ENCODE data around the gene PHOX2A. TPM values are rescaled to one million over a fixed set of nuclear protein-coding genes. Genes with fewer than 3 reads are reported as not detected.

Gene PHOX2A
- total RNA-seq, 1 experiment from 2014 or later = 1.6 TPM

GRCh38 chr11:72280037-72280436 is 36.1 kb upstream of the PHOX2A start:
- Mint-ChIP-seq H3K4me1 (no peaks in the 10 kb centered on the region), H3K4me3 (no peak overlapping the region), H3K27ac (no peak overlapping the region), H3K27me3 (ENCODE audit: low read depth) (peaks cover 14% of the 10 kb centered on the region; the same call in 1 of the 2 replicates), H3K9me3 (peaks cover 8% of the 10 kb centered on the region; the same call in 1 of the 2 replicates), H3K36me3 (no peaks in the 10 kb centered on the region)
- ChIA-PET POLR2A (no interaction called here), CTCF (interaction anchor here (1.2 to 1.8 kb wide), 2 partner anchors 134 to 151 kb away, joined by 3 to 6 read pairs; no protein-coding TSS in a partner anchor)
- ATAC-seq (no peak), DNase-seq (ENCODE audit: low spot score) (no peak)
- TF ChIP-seq E2F1 (CRISPR knock-in tag; IDR thresholded peaks at IDR 0.05) = no peak
- no peak for TF ChIP-seq MYBL2 (CRISPR knock-in tag; IDR thresholded peaks at IDR 0.05)
- no peak for TF ChIP-seq GRHL2 (CRISPR knock-in tag; IDR thresholded peaks at IDR 0.05; ENCODE audit: insufficient replicate concordance, severe bottlenecking)
- TF ChIP-seq STAT6 (CRISPR knock-in tag; conservative IDR thresholded peaks at IDR 0.05; ENCODE audit: low read depth) = no peak

- DNase-seq (ENCODE audit: low spot score) (no peak), ATAC-seq (no peak)
- TF ChIP-seq E2F1 (CRISPR knock-in tag; IDR thresholded peaks at IDR 0.05) = no peak
- no peak for TF ChIP-seq ZNF425 (CRISPR knock-in tag; conservative IDR thresholded peaks at IDR 0.05)
- TF ChIP-seq, protein P1, sequence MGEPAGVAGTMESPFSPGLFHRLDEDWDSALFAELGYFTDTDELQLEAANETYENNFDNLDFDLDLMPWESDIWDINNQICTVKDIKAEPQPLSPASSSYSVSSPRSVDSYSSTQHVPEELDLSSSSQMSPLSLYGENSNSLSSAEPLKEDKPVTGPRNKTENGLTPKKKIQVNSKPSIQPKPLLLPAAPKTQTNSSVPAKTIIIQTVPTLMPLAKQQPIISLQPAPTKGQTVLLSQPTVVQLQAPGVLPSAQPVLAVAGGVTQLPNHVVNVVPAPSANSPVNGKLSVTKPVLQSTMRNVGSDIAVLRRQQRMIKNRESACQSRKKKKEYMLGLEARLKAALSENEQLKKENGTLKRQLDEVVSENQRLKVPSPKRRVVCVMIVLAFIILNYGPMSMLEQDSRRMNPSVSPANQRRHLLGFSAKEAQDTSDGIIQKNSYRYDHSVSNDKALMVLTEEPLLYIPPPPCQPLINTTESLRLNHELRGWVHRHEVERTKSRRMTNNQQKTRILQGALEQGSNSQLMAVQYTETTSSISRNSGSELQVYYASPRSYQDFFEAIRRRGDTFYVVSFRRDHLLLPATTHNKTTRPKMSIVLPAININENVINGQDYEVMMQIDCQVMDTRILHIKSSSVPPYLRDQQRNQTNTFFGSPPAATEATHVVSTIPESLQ (CRISPR knock-in tag; IDR thresholded peaks at IDR 0.05) = no peak
- no peak for TF ChIP-seq SMAD3 (CRISPR knock-in tag; IDR thresholded peaks at IDR 0.05; ENCODE audit: borderline replicate concordance)
- TF ChIP-seq GRHL2 (CRISPR knock-in tag; IDR thresholded peaks at IDR 0.05; ENCODE audit: insufficient replicate concordance, severe bottlenecking) = no peak
- TF ChIP-seq SOX15 (CRISPR knock-in tag; IDR thresholded peaks at IDR 0.05) = no peak
- TF ChIP-seq, protein P2, sequence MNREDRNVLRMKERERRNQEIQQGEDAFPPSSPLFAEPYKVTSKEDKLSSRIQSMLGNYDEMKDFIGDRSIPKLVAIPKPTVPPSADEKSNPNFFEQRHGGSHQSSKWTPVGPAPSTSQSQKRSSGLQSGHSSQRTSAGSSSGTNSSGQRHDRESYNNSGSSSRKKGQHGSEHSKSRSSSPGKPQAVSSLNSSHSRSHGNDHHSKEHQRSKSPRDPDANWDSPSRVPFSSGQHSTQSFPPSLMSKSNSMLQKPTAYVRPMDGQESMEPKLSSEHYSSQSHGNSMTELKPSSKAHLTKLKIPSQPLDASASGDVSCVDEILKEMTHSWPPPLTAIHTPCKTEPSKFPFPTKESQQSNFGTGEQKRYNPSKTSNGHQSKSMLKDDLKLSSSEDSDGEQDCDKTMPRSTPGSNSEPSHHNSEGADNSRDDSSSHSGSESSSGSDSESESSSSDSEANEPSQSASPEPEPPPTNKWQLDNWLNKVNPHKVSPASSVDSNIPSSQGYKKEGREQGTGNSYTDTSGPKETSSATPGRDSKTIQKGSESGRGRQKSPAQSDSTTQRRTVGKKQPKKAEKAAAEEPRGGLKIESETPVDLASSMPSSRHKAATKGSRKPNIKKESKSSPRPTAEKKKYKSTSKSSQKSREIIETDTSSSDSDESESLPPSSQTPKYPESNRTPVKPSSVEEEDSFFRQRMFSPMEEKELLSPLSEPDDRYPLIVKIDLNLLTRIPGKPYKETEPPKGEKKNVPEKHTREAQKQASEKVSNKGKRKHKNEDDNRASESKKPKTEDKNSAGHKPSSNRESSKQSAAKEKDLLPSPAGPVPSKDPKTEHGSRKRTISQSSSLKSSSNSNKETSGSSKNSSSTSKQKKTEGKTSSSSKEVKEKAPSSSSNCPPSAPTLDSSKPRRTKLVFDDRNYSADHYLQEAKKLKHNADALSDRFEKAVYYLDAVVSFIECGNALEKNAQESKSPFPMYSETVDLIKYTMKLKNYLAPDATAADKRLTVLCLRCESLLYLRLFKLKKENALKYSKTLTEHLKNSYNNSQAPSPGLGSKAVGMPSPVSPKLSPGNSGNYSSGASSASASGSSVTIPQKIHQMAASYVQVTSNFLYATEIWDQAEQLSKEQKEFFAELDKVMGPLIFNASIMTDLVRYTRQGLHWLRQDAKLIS (CRISPR knock-in tag; IDR thresholded peaks at IDR 0.05; ENCODE audit: borderline replicate concordance) = no peak
- no peak for TF ChIP-seq AR (CRISPR knock-in tag; IDR thresholded peaks at IDR 0.05)
- no peak for TF ChIP-seq ETV6 (CRISPR knock-in tag; IDR thresholded peaks at IDR 0.05)
- no peak for TF ChIP-seq ZNF281 (CRISPR knock-in tag; IDR thresholded peaks at IDR 0.05)
- H3K9me3 Mint-ChIP-seq = peaks cover 8% of the 10 kb centered on the region; the same call in 1 of the 2 replicates
- H3K27me3 Mint-ChIP-seq (ENCODE audit: low read depth) = peaks cover 9% of the 10 kb centered on the region; the same call in 1 of the 2 replicates
- H3K27ac Mint-ChIP-seq = no peak overlapping the region
- ChIA-PET POLR2A (no interaction called here), CTCF (interaction anchor here (1.2 to 1.8 kb wide), 2 partner anchors 135 to 152 kb away, joined by 3 to 6 read pairs; no protein-coding TSS in a partner anchor)
- no peak overlapping the region for H3K4me3 Mint-ChIP-seq
- no peaks in the 10 kb centered on the region for H3K36me3 Mint-ChIP-seq
- no peaks in the 10 kb centered on the region for H3K4me1 Mint-ChIP-seq
Observed at GRCh38 chr11:72278905-72279304, 34.9 kb upstream of the PHOX2A start.

All from WTC11 (cell line).